UCSD-AML1 (cell line): Measurements from ENCODE around the gene SFMBT1.

Source experiments
- DNase-seq: peaks from one replicate; lab custom pipeline; 2025; ENCODE audit not compliant: unreplicated experiment; lab: John Stamatoyannopoulos, UW

Gene SFMBT1

DNA sequence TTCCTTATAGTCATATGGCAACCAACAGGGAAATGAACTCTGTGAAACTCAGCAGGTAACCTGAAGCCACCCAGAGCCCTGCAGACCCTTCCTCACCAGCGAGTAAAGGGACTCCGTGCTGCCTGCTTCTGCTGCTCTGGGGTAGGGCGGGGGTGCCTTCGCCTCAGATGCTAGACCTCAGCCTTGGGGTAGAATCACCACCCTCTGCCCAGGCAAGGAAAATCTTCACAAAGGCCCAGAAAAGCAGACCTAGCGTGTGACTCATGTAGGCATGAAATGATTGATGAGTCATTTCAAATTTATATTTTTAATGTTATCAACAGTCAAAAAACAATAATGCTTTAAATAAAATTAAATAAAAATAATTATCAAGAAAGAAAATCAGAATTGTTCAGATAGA is 155.1 kb downstream of the SFMBT1 start:
- DNase-seq: no peak

DNA sequence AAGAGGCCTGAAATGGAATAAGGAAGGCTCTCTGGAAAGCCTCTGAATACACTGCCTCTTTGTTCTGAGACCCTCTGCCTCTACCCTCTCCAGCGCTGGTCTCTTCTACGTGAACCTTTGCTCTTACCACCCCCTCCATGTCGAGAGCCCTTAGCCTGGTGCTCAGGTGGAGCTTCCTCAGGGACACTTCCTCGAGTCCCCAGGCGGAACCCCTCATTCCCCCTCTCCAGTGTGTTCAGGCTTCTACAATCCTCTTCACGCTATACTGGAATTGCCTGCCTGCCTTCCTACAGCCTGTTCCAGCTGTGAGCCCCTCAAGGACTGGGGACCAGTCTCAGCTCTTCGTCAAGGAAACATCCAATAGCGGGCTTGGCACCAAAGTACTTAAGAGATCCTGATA is 156.0 kb downstream of the SFMBT1 start:
- DNase-seq: no peak

DNA sequence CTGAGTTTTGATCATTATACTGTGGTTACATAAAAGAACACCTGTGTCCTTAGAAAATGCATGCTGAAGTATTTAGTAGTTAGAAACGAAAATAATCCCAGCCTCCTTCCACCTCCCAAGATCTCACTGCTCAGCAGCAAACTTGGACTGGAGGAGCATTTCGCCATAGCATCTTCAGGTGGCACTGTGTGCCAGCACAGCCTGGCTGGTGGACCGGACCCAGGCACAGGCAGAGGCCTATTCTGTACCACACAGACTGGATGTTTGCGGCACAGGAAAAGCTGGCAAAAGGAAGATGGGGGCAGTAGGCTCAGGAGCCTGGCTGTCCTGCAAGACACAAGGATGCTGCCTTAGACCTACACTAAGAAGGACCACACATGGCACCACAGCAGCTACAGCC is 158.7 kb downstream of the SFMBT1 start:
- no peak for DNase-seq

- DNase-seq: no peak
These were observed 159.7 kb downstream of the SFMBT1 start for GRCh38 chr3:52886049-52886730.

- DNase-seq: no peak
These were observed 163.5 kb downstream of the SFMBT1 start for GRCh38 chr3:52882377-52882776.

GRCh38 chr3:52881871-52882270 is 164.0 kb downstream of the SFMBT1 start:
- DNase-seq: no peak

- no peak for DNase-seq
These were observed 165.4 kb downstream of the SFMBT1 start for GRCh38 chr3:52880474-52880873.

DNA sequence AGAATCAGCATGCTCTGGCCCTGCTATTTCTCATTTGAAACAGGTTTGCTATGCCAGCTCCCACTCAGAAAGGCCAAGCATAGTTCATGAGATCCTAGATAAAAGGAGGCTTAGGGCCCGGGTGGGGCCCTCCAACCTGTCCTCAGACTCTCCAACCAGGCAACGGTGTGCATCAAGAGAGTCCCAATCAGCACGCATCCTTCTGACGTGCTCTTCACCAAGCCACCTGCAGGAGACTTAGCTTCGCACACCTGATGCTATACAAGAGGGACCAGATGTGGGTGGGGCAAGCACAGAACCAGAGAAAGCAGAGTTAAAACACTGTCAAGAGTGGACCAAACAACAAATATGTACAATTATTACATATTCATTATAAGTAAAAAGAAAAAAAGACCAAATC is 165.8 kb downstream of the SFMBT1 start:
- DNase-seq: no peak

- no peak for DNase-seq
These were observed 166.3 kb downstream of the SFMBT1 start for GRCh38 chr3:52879581-52879980.

DNA sequence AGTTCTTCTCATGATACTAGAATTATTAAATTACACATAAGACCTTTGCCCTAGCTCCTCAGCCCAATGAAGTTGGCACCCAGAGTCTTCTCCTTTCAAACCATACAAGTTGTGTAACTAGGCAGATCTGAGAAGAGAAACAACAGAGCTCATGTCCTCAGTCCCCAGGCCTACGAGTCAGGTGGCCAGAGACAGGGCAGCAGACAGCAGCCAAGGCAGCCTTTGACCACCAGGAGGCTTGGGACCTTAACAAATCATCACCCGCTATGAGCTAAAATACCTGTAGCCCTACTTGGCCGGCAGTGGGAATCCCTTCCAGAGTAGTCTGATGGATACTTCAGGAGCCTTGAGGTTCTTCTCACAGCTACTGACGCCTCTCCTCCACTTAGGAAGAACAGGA is 166.8 kb downstream of the SFMBT1 start:
- DNase-seq: no peak

- DNase-seq: no peak
These were observed 168.8 kb downstream of the SFMBT1 start for GRCh38 chr3:52877085-52877484.

DNA sequence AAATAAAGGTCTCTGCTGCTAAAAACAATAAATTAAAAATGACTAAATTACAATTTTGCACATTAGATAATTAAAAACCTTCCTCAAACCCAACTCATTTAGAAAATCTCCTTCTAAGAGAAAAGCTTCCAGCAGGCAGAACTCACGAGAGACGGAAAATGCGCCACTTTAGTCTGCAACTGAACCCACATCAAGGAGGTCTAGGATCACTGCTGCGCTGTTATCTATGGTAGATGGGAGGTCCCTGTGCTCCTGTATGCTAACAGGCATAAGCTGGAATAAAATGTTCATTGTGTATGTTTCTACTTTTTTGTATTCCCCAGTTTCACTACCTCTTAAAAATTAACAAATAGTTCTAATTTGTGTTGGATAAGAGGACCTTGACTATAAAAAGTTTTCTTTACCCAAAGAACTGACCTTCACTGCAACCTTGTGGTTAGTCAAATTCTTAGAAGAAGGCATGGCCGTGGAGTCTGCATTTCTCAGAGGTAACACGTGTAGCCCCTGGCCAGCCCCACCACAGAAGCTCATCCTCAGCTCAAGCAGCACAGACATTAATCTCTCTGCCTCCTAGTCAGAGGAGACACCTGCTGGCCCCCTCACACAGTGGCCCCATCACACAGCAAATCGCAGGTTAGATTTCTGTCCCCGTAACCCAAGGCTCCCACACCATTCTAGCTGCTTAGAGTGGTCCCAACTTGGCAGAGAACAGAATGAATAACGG is 170.8 kb downstream of the SFMBT1 start:
- DNase-seq: no peak

- DNase-seq: no peak
These were observed 171.6 kb downstream of the SFMBT1 start for GRCh38 chr3:52874160-52874701.

DNA sequence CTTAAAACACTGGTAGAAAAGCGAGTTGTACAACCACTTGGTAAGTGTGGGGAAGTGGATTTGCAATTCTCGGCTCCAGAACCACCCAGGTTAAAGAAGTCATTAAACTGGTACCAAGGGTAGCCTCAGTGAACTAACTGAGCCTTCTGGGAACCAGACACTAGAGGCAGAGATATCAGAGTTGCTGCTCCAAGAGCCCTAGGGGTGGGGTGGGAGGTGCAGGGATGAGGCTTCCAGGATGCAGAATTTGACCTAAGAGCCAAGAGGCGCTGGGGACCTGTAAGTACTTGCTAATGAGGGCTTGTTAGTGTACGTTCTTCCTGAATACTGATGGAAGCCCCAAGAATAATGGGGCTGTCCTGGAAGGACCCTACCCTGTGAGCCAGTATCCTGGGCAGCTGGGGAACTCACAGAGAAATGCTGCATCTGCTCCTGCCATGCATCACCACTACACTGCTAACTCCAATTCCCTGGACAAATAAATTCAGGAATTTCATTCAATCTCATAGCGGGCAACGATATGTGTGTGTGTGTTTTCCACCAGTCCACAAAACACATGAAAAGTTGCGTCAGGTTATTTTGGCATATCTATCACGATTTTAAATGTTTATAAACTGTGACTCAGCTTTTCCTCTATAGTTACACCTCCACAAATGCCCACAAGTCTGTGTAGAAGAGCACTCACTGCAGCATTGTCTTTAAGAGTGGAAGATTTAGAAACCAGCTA is 172.3 kb downstream of the SFMBT1 start:
- DNase-seq: no peak

GRCh38 chr3:52872245-52872644 is 173.6 kb downstream of the SFMBT1 start:
- no peak for DNase-seq

- DNase-seq: no peak
These were observed 174.1 kb downstream of the SFMBT1 start for GRCh38 chr3:52871761-52872160.

DNA sequence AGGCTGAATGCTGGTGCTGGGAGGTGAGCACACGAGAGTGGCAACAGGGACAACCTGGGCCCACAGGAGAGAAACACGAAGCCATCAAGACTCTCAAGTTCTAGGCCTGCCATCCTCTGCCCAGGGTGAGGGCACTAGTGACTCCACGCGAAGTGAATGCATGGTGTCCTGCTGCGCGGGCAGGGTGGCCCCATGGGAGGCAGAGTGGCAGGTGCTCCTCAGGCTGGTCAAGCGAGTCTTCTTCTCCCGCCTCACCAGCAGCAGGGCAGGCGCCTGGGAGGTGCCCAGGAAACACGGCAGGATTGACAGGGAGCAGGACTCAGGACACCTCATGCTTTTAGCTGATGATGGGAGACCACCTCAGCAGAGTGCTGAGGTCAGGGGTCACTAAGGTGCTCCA is 175.4 kb downstream of the SFMBT1 start:
- DNase-seq: no peak

- DNase-seq: no peak
These were observed 179.4 kb downstream of the SFMBT1 start for GRCh38 chr3:52866427-52866826.

DNA sequence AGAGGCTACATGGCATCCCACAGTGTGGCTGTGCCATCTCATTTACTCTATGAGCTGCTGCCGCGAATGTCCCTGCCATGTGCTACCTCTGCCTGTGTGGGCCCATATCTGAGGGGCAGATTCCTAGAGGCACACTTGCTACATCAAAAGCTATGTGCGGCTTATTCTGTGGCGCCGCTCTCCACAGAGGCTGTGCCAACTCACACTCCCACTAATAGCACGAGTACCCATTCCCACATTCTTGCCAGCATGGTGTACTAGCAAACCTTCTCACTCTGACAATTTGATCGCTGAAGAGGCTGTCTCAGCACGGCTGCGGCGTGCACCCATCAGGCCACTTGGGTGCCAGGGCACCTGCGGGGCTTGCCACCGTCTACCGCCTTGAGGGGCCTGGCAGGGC is 179.9 kb downstream of the SFMBT1 start:
- no peak for DNase-seq

GRCh38 chr3:52860424-52860768 is 185.5 kb downstream of the SFMBT1 start:
- no peak for DNase-seq

GRCh38 chr3:52859686-52860423 is 186.0 kb downstream of the SFMBT1 start:
- no peak for DNase-seq
